Fibroblast of pulmonary artery (primary cell): ENCODE data around the gene ODAD2.

Experiments used
- DNase-seq: peaks from one replicate; pipeline ENCODE4 v3.0.0-alpha.2; 2010; ENCODE audit warnings: low read depth
- H3K4me3 ChIP-seq: replicated peaks from 2 replicates; pipeline ENCODE4 v1.5.1; 2011; ENCODE audit warnings: low read depth, mild to moderate bottlenecking, control low read depth, low read length, moderate library complexity
- CTCF ChIP-seq: IDR thresholded peaks from 2 replicates; pipeline ENCODE4 v1.5.1; 2011; ENCODE audit warnings: mild to moderate bottlenecking, control low read depth, low read length, inconsistent platforms; ENCODE audit errors: missing control alignments

Gene ODAD2, protein sequence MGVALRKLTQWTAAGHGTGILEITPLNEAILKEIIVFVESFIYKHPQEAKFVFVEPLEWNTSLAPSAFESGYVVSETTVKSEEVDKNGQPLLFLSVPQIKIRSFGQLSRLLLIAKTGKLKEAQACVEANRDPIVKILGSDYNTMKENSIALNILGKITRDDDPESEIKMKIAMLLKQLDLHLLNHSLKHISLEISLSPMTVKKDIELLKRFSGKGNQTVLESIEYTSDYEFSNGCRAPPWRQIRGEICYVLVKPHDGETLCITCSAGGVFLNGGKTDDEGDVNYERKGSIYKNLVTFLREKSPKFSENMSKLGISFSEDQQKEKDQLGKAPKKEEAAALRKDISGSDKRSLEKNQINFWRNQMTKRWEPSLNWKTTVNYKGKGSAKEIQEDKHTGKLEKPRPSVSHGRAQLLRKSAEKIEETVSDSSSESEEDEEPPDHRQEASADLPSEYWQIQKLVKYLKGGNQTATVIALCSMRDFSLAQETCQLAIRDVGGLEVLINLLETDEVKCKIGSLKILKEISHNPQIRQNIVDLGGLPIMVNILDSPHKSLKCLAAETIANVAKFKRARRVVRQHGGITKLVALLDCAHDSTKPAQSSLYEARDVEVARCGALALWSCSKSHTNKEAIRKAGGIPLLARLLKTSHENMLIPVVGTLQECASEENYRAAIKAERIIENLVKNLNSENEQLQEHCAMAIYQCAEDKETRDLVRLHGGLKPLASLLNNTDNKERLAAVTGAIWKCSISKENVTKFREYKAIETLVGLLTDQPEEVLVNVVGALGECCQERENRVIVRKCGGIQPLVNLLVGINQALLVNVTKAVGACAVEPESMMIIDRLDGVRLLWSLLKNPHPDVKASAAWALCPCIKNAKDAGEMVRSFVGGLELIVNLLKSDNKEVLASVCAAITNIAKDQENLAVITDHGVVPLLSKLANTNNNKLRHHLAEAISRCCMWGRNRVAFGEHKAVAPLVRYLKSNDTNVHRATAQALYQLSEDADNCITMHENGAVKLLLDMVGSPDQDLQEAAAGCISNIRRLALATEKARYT

GRCh38 chr10:27998954-27999275 lies at the start of gene ODAD2:
Gene ODAD2, minus strand, starts transcription at chr10:27999079. Its CDS starts 3,937 bp downstream, at chr10:27995142.
- TF ChIP-seq CTCF = no peak
- peak within 1 kb of the TSS; percentile 37 for H3K4me3 ChIP-seq
- no peak for DNase-seq

DNA sequence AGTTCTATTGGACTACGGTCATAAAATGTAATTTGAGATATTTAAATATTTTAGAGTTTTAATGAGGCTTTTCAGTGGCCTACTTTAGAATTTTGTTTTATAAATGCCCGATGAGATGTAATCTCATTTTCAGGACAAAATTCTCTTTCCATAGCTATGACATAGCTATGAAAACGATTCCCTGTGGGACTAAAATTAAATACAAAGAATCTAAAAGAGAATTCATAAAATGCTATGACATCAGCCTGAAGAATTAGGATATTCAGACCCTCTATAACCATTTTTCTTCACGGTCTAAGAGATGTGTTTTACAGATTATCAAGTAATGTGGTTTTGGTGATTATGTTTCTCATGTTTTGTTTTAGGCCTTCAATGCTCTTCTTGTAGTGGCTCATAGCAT lies 48.2 kb upstream of the ODAD2 start:
- no peak for DNase-seq
- H3K4me3 ChIP-seq = no peak overlapping the region
- no peak for TF ChIP-seq CTCF

GRCh38 chr10:28046579-28046978 lies 47.7 kb upstream of the ODAD2 start:
- no peak overlapping the region for H3K4me3 ChIP-seq
- no peak for DNase-seq
- TF ChIP-seq CTCF = no peak

DNA sequence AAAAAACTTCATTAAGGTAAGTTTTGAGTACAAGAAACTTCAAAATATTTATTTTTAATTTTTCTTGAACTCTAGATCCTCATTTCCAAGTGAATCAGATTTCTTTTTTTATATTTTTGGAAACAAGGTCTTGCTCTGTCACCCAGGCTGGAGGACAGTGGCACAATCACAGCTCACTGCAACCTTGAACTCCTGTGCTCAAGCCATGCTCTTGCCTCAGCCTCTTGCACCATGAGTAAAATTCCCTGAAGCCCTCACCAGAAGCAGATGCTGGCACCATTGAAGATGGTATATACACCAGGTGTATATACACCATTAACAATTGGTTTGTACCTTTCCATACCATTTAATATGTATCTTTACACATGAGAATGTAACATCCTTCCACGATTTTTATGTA lies 45.1 kb upstream of the ODAD2 start:
- H3K4me3 ChIP-seq = no peak overlapping the region
- no peak for TF ChIP-seq CTCF
- no peak for DNase-seq

DNA sequence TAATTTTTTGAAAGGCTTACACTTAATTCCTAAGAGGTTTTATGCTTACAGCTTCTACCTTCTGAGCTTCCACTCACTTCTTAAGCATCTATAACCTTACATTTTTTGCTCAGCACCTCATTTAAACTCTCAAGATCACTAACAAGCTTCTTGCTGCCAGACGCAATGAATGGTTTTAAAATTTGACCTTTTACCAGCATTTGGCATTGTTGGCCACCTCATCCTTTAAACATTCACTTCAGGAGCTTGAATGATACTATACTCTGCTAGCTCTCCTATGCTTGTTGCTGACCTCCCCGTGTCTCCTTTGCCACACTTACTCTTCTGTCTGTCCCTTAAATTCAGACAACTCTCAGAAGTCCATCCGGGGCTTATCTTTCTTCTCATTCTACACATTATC lies 37.7 kb upstream of the ODAD2 start:
- no peak overlapping the region for H3K4me3 ChIP-seq
- no peak for TF ChIP-seq CTCF
- no peak for DNase-seq

DNA sequence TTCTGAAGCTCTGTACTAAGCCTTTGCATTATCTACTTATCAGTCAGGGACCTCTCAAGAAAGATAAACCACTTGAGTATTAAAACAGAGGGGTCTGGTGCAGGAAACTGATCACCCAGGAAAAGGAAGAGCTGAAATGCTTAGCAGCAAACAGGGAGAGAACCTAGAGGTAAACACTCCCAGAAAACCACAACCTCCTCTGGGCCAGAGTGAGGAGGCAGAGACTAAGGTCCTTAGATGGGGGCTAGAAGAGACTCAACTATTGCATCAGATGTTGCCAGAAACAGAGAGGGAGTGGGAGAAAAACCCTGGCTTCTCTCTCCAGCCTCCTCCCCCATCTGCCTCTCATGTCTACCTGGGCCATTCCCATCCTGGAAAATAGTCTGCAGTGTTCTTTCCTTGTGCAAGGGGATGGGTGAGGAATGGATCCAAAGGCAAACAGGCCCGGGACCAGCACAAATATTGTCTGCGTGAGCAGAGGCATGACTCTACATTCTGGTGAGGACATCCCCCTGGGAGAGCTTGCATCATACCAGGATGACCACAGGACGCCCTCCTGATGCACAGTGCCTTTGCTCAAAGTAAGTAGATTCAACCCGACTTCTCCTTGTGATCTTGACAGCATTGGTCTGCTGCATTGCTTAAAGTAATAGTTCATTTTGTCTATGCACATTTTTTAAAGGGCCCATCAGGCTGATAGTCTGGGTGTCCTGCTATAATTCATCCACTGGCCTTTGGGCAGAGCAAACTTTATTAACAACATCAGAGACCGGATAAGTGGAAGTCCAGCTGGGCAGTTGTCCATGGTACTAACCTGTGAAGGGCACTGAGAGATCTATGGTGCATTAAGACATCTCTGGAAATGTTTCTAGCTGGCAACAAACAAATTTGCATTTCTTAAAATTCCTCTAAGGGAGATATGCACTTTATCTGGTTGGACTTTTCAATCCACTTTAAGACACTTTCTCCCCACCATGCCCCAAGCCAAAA lies 22.4 kb upstream of the ODAD2 start:
- no peak overlapping the region for H3K4me3 ChIP-seq
- TF ChIP-seq CTCF = no peak
- DNase-seq = no peak
